GM23248 (cell line): ENCODE measurements around the gene PKD1L1.
"Not testable (repeated sequence)": the region's sequence is repeated elsewhere in the genome, so short reads cannot be mapped to it uniquely, and the experiment has no call there.

ENCODE experiments used
- EZH2 ChIP-seq: fragments of 200-600 bp; sonication (generic); IDR thresholded peaks from 2 replicates; pipeline ENCODE4 v1.6.1; 2018; ENCODE audit warnings: antibody characterized with exemption, mild to moderate bottlenecking; ENCODE audit not compliant: insufficient read depth, poor library complexity, severe bottlenecking
- EZH2phosphoT487 ChIP-seq: fragments of 200-600 bp; sonication (generic); IDR thresholded peaks from 2 replicates; pipeline ENCODE4 v1.6.1; 2018; ENCODE audit warnings: antibody characterized with exemption, moderate library complexity, mild to moderate bottlenecking, low read depth; ENCODE audit not compliant: insufficient read depth

- not testable (repeated sequence) for TF ChIP-seq EZH2, EZH2phosphoT487
Measured at GRCh38 chr7:47989607-47990400, 41.5 kb upstream of the PKD1L1 start.
